GM18907 (cell line): Measurements from ENCODE around the gene RASGEF1B.

Experiments
- ATAC-seq: cut with Tn5 transposase; IDR thresholded peaks from one replicate; pipeline ENCODE4 v1.9.1; 2021; ENCODE audit warnings: mild to moderate bottlenecking, moderate library complexity; ENCODE audit not compliant: unreplicated experiment

RASGEF1B gene

DNA sequence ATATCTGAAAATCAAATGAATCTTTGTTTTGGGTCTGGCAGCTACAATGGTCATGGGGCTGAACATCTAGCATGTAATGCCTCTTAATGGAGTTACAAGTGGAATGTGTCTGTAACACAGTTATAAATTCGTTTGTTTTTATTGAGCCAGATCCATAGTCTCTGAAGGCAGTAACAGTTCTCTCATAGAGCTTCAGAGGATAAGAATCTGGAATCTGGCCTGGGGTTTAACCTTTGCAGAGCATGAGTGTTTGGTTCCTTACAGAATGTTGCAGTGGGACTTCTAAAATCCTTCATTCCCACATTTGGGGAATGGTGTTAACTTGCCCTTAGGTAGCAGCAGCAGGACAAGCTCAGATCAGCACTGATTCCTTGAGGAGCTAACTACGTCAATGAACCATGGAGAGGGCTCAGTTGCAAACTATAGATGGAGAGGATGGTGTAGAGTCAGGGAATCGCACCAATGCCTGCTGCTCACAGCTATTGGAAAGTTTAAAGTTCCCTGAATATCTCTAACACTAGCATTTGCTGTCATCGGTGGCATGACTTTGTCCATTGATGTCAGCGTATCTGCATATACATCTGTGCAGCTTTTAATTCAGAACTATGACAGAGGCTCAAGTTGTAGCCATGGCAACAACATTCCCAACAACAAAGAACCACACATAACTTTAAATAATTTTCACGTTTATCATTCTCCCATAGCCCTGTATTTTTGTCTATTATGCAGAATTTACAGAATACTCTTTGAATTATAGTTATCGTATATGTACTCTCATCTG is 72.2 kb downstream of the RASGEF1B start:
- ATAC-seq, result no peak

DNA sequence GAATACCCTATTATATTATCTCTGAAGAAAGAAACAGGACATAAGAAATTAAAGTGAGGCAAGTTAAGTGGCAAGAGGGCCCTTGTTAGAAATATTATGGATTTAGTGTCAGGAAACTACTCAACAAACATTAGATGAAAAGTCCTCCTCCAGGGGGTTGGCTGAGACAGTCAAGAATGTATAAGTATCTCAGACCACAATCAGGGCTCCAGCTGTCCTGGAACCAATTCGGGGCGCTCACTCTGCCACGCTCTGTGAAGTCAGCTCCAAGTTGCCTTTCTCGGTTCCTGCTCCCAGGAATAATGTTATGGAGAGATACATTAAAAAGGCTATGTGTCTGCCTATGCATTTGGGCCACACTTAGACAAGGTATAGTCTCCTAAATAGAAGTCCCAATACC is 73.3 kb downstream of the RASGEF1B start:
- ATAC-seq, result no peak

DNA sequence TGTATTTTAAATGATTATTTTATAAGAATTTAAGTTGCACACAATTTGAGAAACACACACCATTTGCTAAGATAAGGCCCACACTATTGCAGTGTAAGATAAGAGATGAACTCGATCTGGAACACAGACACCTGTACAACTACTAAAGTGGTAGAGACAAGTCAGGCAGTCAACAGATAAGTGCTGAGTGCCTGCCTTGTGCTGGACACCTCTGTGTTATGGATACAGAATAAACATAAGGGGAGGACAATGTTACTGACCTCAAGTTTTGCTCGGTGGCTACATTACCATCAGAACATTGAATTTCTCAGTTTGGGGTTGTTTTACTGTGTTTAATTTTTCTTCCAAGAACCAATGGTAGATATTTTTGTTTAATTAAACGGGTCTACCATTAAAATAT is 74.1 kb downstream of the RASGEF1B start:
- ATAC-seq, result no peak

DNA sequence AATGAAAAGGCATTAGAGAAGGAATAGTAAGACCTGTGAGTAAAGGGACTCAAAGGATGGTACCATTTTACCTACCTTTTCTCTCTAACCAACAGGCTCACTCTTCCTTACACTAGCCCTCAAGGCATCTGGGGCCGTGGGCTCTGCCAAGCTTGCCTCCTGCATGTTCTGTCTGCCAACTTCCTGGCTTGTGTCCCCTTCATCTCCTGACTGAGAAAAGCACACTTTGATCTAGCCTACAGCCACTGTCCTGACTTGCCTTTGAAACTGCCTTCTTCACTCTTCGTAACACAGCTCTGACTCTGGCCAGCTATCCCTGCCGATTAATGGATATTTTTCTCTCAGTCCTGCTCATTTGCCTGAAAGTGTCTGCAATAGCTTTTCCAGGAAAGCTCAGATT is 76.5 kb downstream of the RASGEF1B start:
- no peak for ATAC-seq

DNA sequence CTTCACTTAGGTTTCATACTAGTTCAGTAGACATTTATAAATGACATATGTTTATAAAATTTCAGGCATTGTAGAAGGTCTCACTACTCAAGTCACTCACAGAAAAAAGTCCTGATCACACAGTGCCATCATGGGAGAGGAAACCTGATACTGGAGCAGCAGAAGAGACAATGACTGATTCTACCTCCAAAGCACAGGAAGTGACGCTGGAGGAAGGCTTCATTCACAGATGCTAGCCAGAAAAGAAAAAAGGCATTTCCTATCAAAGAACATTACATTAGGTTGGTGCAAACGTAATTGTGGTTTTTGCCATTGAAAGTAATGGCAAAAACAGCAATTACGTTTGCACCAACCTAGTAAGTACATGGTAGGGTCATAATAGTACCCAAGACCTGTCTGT is 79.5 kb downstream of the RASGEF1B start:
- no peak for ATAC-seq

DNA sequence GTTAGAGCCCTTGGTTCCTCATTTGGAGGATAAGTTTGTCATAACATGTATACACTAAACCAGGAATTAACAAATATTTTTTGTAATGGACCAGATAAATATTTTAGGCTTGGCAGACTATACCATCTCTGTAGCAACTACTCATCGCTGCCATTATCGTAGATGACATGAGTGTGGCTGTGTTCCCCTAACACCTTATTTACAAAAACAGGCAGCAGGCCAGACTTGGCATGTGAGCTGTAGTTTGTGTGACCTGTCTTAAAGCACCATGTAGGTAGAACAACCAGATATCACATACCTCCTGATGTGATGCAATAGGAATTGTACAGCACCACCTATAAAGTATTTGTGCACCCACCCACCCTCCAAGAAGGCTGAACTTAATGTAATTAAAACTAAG is 82.0 kb downstream of the RASGEF1B start:
- no peak for ATAC-seq

DNA sequence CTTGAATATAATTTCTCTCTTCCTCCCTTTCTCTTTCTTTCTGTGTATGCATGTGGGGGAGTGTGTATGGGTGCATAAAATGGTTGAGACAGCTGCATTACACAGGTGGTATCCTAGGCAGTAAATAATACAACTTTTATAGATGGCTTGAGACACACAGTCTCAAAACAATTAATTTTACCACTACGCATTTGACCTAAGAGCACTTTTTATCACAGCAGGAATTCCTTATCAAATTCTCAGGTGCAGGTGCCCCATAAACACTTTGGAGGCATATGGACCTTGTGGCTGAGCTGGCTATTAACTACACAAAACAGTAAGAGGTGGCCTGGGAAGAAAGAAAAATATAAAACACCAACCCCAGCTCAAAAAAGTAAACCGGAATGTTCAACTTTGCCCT is 91.3 kb downstream of the RASGEF1B start:
- no peak for ATAC-seq

DNA sequence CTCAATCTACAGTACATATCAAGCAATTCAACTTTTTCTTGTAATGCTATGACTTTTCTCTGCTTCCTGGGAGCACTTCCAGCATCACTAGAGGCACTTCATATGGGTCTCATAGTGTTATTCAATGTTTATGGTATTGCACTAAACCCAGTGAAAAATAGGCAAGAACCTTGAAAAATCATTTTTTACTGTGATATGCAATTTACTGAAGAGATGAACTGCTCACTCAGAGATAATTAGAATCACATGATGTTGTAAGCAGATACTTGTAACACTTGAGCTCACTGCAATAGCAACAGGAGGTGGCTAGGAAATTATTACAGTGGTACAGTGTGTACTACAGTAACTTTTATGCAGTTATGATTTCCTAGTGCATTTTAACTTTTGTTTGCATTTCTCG is 93.3 kb downstream of the RASGEF1B start:
- no peak for ATAC-seq

DNA sequence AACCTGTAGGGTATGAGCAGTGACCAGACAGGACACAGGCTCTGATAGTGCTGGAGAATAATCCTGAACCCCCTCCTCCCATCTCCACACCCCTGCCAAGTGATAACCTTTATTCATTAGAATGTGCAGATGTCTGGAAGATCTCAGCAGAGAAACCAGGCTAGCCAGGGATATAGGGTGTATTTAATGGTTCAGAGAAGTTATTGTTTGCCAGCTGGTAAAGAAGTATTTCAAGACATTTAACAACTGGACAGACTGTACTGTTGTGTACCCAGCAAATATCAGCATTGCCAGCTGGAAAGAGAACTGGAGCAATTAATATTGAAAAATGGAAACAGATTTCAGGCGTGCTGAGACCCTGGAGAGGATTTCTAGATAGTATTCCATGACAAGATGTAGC is 94.5 kb downstream of the RASGEF1B start:
- ATAC-seq, result no peak

DNA sequence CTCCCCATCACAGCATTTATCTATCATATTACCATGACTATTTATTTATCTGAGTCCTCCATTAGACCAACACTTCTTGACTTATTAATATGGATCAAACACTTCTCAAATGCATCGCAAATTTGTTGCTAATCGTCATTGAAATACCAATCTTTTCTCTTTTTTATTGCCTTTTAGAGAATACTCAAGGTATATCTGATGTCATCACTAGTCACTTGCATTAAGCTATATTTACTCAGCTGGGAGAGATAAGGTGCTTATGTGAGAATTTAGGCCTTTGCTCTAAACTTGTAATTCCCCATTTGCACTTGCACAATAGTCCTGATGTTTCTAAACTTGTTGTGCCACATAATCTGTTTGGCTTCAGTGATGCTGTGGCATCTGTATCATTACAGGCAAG is 95.0 kb downstream of the RASGEF1B start:
- no peak for ATAC-seq
